ENCODE measurements around the gene RARRES1.

RARRES1 gene

DNA sequence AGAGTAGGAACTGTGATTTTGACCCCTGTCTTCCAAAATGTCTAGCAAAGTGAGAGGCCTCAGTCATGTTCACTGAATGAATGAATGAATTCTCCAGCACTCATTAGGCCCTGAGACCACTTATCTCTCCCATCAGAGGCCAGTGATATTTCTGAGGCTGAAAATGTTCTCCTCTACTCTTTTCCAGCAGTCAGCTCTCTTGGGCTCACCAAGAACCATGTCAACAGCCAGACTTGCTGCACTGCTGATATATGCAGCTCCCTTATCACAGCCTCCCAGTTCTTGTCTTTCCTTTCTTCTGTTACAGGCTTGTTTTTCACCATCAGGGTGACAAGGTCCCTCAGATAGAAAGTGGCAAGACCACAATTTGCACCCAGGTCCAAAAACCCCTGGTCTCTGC is 40.9 kb upstream of the RARRES1 start:
- FAIRE-seq (no peak), DNase-seq (ENCODE audit: insufficient read length) (no peak)
- TF ChIP-seq TAF1 (IDR thresholded peaks at IDR 0.05; ENCODE audit: borderline replicate concordance, low read depth, low read length), result no peak
- no peak for TF ChIP-seq POLR2AphosphoS5 (IDR thresholded peaks at IDR 0.05; ENCODE audit: low read depth, low read length)
- no peak for TF ChIP-seq POLR2A (IDR thresholded peaks at IDR 0.05; ENCODE audit: low read depth, low read length)

GRCh38 chr3:158771982-158772381 is 39.7 kb upstream of the RARRES1 start:
- DNase-seq (ENCODE audit: insufficient read length), result no peak
- TF ChIP-seq POLR2A (IDR thresholded peaks at IDR 0.05; ENCODE audit: low read depth, low read length) (no peak), TAF1 (IDR thresholded peaks at IDR 0.05; ENCODE audit: borderline replicate concordance, low read depth, low read length) (no peak), POLR2AphosphoS5 (IDR thresholded peaks at IDR 0.05; ENCODE audit: low read depth, low read length) (no peak)
- no peak for FAIRE-seq

DNA sequence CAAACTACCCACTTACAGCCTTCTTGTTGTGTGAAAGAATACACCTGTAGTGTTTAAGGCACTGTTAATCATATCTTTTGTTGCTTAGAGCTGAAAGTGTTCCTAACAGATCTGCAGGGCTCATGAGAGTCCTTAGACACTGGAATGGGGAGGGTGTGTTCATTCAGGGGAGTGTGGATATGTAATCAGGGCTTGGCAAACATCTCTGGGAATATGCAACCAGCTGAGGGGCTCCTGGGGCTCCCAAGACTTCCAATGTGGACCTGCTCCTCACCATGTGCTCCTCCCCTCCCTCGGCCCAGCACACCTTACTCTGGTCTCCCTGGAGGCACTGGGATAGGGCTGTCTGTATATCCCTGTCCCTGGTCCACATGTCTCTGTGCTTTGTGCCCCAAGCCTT is 39.3 kb upstream of the RARRES1 start:
- FAIRE-seq, result no peak
- no peak for DNase-seq (ENCODE audit: insufficient read length)
- TF ChIP-seq POLR2A (IDR thresholded peaks at IDR 0.05; ENCODE audit: low read depth, low read length), result no peak
- no peak for TF ChIP-seq TAF1 (IDR thresholded peaks at IDR 0.05; ENCODE audit: borderline replicate concordance, low read depth, low read length)
- no peak for TF ChIP-seq POLR2AphosphoS5 (IDR thresholded peaks at IDR 0.05; ENCODE audit: low read depth, low read length)

DNA sequence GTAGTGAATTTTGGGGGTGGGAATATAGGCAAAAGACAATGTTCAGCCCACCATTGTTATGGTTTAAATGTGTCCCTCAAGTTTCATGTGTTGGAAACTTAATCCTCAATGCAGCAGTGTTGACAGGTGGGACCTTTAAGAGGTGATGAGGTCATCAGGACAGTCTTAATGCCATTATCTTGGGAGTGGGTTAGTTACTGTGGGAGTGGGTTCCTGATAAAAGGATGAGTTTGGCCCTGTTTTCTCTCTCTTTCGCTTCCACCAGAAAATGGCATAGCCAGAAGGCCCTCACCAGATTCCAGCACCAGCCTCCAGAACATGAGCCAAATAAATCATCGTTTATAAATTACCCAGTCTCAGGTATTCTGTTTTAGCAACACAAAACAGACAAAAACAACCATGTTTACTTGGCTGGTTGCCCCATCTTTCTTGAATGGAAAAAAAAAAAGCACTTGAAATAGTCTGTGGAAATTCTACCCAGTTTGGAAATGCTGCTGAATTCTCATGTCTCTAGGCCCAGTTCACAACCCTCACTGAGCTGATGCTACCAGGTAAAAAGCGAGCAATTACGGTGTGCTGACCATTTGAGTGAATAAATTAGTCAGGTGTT is 38.6 kb upstream of the RARRES1 start:
- TF ChIP-seq TAF1 (IDR thresholded peaks at IDR 0.05; ENCODE audit: borderline replicate concordance, low read depth, low read length) (no peak), POLR2AphosphoS5 (IDR thresholded peaks at IDR 0.05; ENCODE audit: low read depth, low read length) (no peak), POLR2A (IDR thresholded peaks at IDR 0.05; ENCODE audit: low read depth, low read length) (no peak)
- FAIRE-seq, result no peak
- no peak for DNase-seq (ENCODE audit: insufficient read length)

DNA sequence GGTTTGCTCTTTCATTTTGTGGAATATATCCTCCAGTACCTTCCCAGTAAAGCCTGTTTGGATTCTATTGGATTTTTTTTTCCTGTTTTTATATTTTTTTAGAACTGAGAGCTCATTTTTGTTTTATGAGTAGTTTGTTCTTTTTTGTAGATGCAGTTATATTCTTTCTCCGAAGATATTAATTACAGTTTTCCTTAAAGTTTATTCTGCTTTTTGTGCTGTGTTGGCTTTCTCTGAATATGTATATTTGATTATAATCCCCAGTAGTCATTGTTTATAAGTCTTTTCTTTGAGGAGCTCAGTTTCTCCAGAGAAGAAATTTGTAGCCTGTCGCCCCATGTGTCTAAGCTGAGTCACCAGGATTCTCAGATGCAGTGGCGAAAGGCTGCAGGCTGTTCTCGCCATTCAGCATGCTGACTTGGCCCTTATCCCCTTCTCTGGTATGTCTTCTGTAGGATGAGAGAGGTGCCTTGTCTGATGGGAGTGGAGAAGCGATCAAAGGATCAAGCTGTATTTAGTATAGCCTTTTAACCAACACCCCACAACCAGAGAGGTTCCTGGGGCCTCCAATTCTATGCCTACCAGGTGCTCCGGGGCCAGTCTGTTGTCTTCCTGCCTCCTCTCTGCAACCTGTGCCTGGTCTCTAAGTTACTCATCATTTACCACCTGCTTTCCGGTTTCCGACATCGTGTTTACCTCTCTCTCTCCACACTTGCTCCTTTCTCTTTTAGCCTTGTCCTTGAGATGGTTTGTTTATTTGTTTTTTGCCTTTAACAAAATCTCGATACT is 37.9 kb upstream of the RARRES1 start:
- DNase-seq (ENCODE audit: insufficient read length), result no peak
- TF ChIP-seq POLR2AphosphoS5 (IDR thresholded peaks at IDR 0.05; ENCODE audit: low read depth, low read length) (no peak), POLR2A (IDR thresholded peaks at IDR 0.05; ENCODE audit: low read depth, low read length) (no peak), TAF1 (IDR thresholded peaks at IDR 0.05; ENCODE audit: borderline replicate concordance, low read depth, low read length) (no peak)
- no peak for FAIRE-seq

DNA sequence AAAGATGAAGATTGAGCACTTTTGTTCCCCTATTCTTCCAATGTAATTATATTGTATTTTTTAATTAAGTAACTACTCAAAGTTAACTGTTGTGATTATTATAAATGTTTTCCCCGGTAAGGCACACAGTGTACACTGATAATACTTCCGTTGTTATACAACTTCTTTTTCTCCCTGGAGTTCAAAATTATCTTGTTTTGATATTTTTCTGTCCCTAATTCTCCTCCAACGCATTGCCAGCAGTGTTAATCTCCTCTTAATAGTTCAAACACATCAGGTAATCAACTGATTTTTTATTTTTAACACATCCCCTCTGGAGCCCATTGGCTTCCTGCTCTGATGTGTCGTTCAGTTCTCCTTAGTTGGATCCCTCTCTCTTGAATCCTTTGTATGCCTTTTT is 37.3 kb upstream of the RARRES1 start:
- FAIRE-seq (no peak), DNase-seq (ENCODE audit: insufficient read length) (no peak)
- TF ChIP-seq POLR2A (IDR thresholded peaks at IDR 0.05; ENCODE audit: low read depth, low read length) (no peak), POLR2AphosphoS5 (IDR thresholded peaks at IDR 0.05; ENCODE audit: low read depth, low read length) (no peak), TAF1 (IDR thresholded peaks at IDR 0.05; ENCODE audit: borderline replicate concordance, low read depth, low read length) (no peak)

DNA sequence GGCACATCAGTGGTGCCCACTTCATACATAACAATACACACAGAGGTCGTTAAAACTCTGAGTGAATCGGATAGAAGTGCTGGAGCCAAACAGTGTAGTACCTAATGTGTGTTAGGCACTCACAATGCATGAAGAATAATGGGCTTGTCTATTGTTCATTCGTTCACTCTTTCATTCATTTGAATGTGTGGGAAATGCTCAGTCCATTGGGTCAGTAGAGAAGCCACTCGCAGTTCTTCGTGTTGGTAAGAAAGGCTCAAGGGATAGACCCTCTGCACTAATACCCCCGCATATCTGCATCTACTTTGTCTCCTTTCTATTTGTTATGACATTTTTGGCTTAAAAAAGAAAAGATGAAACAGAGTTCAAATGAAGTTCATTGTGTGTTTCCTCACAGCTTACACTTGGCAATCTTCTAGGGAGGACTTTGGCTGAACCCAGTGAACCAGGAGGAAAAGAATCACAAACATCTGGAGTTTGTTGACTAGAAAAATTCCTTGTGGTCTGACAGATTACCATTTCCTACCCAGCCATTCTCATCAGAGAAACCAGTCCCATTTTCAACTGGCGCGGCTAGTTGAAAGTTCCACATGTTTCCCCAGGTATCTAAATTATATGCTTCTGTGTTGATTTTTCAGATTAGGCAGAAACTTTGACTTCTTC is 36.8 kb upstream of the RARRES1 start:
- TF ChIP-seq POLR2A (IDR thresholded peaks at IDR 0.05; ENCODE audit: low read depth, low read length), result no peak
- TF ChIP-seq POLR2AphosphoS5 (IDR thresholded peaks at IDR 0.05; ENCODE audit: low read depth, low read length), result no peak
- no peak for TF ChIP-seq TAF1 (IDR thresholded peaks at IDR 0.05; ENCODE audit: borderline replicate concordance, low read depth, low read length)
- FAIRE-seq, result no peak
- no peak for DNase-seq (ENCODE audit: insufficient read length)

- TF ChIP-seq TAF1 (IDR thresholded peaks at IDR 0.05; ENCODE audit: borderline replicate concordance, low read depth, low read length), result no peak
- no peak for TF ChIP-seq POLR2AphosphoS5 (IDR thresholded peaks at IDR 0.05; ENCODE audit: low read depth, low read length)
- TF ChIP-seq POLR2A (IDR thresholded peaks at IDR 0.05; ENCODE audit: low read depth, low read length), result no peak
- FAIRE-seq, result no peak
- DNase-seq (ENCODE audit: insufficient read length), result no peak
These were observed 36.1 kb upstream of the RARRES1 start for GRCh38 chr3:158768361-158768787.

DNA sequence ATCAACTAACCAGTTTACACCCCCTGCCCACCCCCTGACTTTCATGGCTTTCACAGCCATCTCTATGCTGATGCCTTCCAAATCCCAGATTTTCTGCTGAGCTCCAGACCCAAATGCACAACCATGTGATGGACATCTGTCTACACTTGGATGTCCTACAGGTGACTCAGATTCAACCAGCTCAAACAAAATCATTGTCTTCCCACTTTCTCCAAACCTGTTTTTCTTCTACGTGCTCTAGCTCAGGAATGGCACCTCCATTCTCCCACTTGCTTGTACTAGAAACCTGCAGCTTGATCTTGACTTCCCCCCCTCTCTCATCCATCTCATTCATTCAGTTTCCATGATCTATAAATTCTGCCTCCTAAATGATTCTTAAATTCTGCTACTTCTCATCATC is 34.1 kb upstream of the RARRES1 start:
- TF ChIP-seq POLR2A (IDR thresholded peaks at IDR 0.05; ENCODE audit: low read depth, low read length) (no peak), POLR2AphosphoS5 (IDR thresholded peaks at IDR 0.05; ENCODE audit: low read depth, low read length) (no peak), TAF1 (IDR thresholded peaks at IDR 0.05; ENCODE audit: borderline replicate concordance, low read depth, low read length) (no peak)
- FAIRE-seq (no peak), DNase-seq (ENCODE audit: insufficient read length) (no peak)

DNA sequence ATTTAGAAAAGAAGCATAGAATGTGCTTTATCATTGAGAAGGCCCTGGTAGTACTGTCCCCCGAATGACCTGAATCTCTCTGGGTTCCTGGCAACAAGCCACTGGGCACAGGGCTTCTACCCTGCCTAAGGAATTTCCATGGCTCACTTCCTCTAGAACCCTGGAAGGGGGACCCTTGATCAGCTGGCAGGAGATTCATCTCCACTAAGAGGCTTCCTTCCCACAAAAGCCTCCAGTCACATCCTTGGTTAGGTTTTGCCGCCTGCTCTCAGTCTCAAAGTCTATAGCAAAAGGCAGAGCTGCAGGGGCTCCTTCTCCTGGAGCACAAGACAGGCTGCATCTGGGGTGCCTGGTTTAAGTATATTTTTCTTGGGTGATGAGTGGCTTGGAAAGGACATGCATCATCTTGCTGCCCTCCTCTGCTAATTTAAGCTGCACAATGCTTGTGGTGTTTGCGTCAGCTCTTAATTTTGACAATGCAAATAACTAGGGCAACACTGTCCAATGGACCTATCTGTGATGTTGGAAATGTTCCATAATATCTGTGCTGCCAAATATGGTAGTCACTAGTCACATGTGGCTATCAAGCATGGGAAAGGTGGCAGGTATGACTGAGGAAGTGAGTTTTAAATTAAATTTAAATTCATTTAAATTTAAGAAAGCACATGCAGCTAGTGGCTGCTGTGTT is 33.4 kb upstream of the RARRES1 start:
- no peak for FAIRE-seq
- no peak for TF ChIP-seq POLR2AphosphoS5 (IDR thresholded peaks at IDR 0.05; ENCODE audit: low read depth, low read length)
- TF ChIP-seq TAF1 (IDR thresholded peaks at IDR 0.05; ENCODE audit: borderline replicate concordance, low read depth, low read length), result no peak
- TF ChIP-seq POLR2A (IDR thresholded peaks at IDR 0.05; ENCODE audit: low read depth, low read length), result no peak
- no peak for DNase-seq (ENCODE audit: insufficient read length)

- FAIRE-seq (no peak), DNase-seq (ENCODE audit: insufficient read length) (no peak)
- TF ChIP-seq POLR2A (IDR thresholded peaks at IDR 0.05; ENCODE audit: low read depth, low read length), result no peak
- no peak for TF ChIP-seq TAF1 (IDR thresholded peaks at IDR 0.05; ENCODE audit: borderline replicate concordance, low read depth, low read length)
- TF ChIP-seq POLR2AphosphoS5 (IDR thresholded peaks at IDR 0.05; ENCODE audit: low read depth, low read length), result no peak
These were observed 31.2 kb upstream of the RARRES1 start for GRCh38 chr3:158763421-158763820.
